HAP-1 (cell line): ENCODE results near the gene KIFC3.
"Not testable (repeated sequence)": the region's sequence is repeated elsewhere in the genome, so short reads cannot be mapped to it uniquely, and the experiment has no call there.

ENCODE experiments used
- DNase-seq, 2 experiments: peaks; one replicate each; pipeline ENCODE4 v3.0.0-alpha.2; 2016 to 2020; ENCODE audit warnings: low spot score in 2 of 2
- H3K27me3 ChIP-seq: fragments of 250-450 bp; sonication (Bioruptor Pico); 2 replicates; pipeline ENCODE4 v1.5.1; 2020; ENCODE audit warnings: low read depth, mild to moderate bottlenecking, moderate library complexity
- H3K36me3 ChIP-seq: fragments of 250-450 bp; sonication (Bioruptor Pico); replicated peaks from 2 replicates; pipeline ENCODE4 v1.5.1; 2020; ENCODE audit warnings: mild to moderate bottlenecking
- H3K4me1 ChIP-seq: fragments of 250-450 bp; sonication (Bioruptor Pico); 2 replicates; pipeline ENCODE4 v1.5.1; 2020; ENCODE audit warnings: mild to moderate bottlenecking
- H3K4me3 ChIP-seq: fragments of 250-450 bp; sonication (Bioruptor Pico); 2 replicates; pipeline ENCODE4 v1.5.1; 2020; ENCODE audit warnings: mild to moderate bottlenecking, moderate library complexity
- H3K9me3 ChIP-seq: fragments of 250-450 bp; sonication (Bioruptor Pico); 2 replicates; pipeline ENCODE4 v1.5.1; 2020; ENCODE audit warnings: mild to moderate bottlenecking, moderate library complexity
- in situ Hi-C: fragments of 300-500 bp; cut with MboI; formaldehyde crosslinking; loops from 3 replicates; pipeline ENCODE4 v1.14.3; 2020; ENCODE audit warnings: low sequenced_read_pairs, inconsistent platforms, mixed read lengths

KIFC3 gene

GRCh38 chr16:57726433-57726947 is 75.8 kb downstream of the KIFC3 start:
- H3K4me3 ChIP-seq: no peak overlapping the region
- in situ Hi-C loops: no loop called here
- no peak for DNase-seq
- no peaks in the 10 kb centered on the region for H3K9me3 ChIP-seq
- H3K4me1 ChIP-seq: no peaks in the 10 kb centered on the region
- no peaks in the 10 kb centered on the region for H3K27me3 ChIP-seq
- H3K36me3 ChIP-seq: no peaks in the 10 kb centered on the region

GRCh38 chr16:57725976-57726375 is 76.3 kb downstream of the KIFC3 start:
- Histone ChIP-seq H3K4me1 (no peaks in the 10 kb centered on the region), H3K4me3 (no peak overlapping the region), H3K9me3 (no peaks in the 10 kb centered on the region), H3K36me3 (no peaks in the 10 kb centered on the region), H3K27me3 (no peaks in the 10 kb centered on the region)
- in situ Hi-C loops: no loop called here
- DNase-seq: no peak

GRCh38 chr16:57725554-57725953 is 76.7 kb downstream of the KIFC3 start:
- DNase-seq: no peak
- Histone ChIP-seq H3K36me3 (no peaks in the 10 kb centered on the region), H3K4me3 (no peak overlapping the region), H3K9me3 (no peaks in the 10 kb centered on the region), H3K27me3 (no peaks in the 10 kb centered on the region), H3K4me1 (no peaks in the 10 kb centered on the region)
- in situ Hi-C loops: no loop called here

- in situ Hi-C loops: no loop called here
- Histone ChIP-seq H3K9me3 (no peaks in the 10 kb centered on the region), H3K4me3 (no peak overlapping the region), H3K4me1 (no peaks in the 10 kb centered on the region), H3K36me3 (no peaks in the 10 kb centered on the region), H3K27me3 (no peaks in the 10 kb centered on the region)
- DNase-seq: no peak
Measured at GRCh38 chr16:57725151-57725550, 77.1 kb downstream of the KIFC3 start.

- Histone ChIP-seq H3K36me3 (no peaks in the 10 kb centered on the region), H3K9me3 (no peaks in the 10 kb centered on the region), H3K4me3 (no peak overlapping the region), H3K27me3 (no peaks in the 10 kb centered on the region), H3K4me1 (no peaks in the 10 kb centered on the region)
- in situ Hi-C loops: no loop called here
- no peak for DNase-seq
Measured at GRCh38 chr16:57724531-57724930, 77.8 kb downstream of the KIFC3 start.

GRCh38 chr16:57723170-57723569 is 79.1 kb downstream of the KIFC3 start:
- Histone ChIP-seq H3K36me3 (no peaks in the 10 kb centered on the region), H3K9me3 (no peaks in the 10 kb centered on the region), H3K4me3 (no peak overlapping the region), H3K27me3 (no peaks in the 10 kb centered on the region), H3K4me1 (no peaks in the 10 kb centered on the region)
- DNase-seq: peak in 1 of 2 experiments; percentile 46
- in situ Hi-C loops: no loop called here

- no peak for DNase-seq
Measured at GRCh38 chr16:57722651-57723050, 79.6 kb downstream of the KIFC3 start.

GRCh38 chr16:57722210-57722499 is 80.1 kb downstream of the KIFC3 start:
- Histone ChIP-seq H3K4me3 (no peak overlapping the region), H3K27me3 (no peaks in the 10 kb centered on the region), H3K4me1 (no peaks in the 10 kb centered on the region), H3K36me3 (no peaks in the 10 kb centered on the region), H3K9me3 (no peaks in the 10 kb centered on the region)
- DNase-seq: no peak
- in situ Hi-C loops: no loop called here

More at GRCh38 chr16:57722651-57723050, 79.6 kb downstream of the KIFC3 start:
- in situ Hi-C loops: no loop called here
- Histone ChIP-seq H3K4me1 (no peaks in the 10 kb centered on the region), H3K9me3 (no peaks in the 10 kb centered on the region), H3K4me3 (no peak overlapping the region), H3K36me3 (no peaks in the 10 kb centered on the region), H3K27me3 (no peaks in the 10 kb centered on the region)

GRCh38 chr16:57721356-57722209 is 80.7 kb downstream of the KIFC3 start:
- Histone ChIP-seq H3K27me3 (no peaks in the 10 kb centered on the region), H3K36me3 (no peaks in the 10 kb centered on the region), H3K9me3 (no peaks in the 10 kb centered on the region), H3K4me1 (no peaks in the 10 kb centered on the region), H3K4me3 (no peak overlapping the region)
- in situ Hi-C loops: no loop called here
- DNase-seq: no peak

GRCh38 chr16:57720142-57720575 is 82.1 kb downstream of the KIFC3 start:
- in situ Hi-C loops: no loop called here
- peak in 1 of 2 experiments; percentile 61 for DNase-seq
- Histone ChIP-seq H3K27me3 (peaks cover 2% of the 10 kb centered on the region; the same call in 1 of the 2 replicates), H3K4me3 (no peak overlapping the region), H3K4me1 (no peaks in the 10 kb centered on the region), H3K36me3 (no peaks in the 10 kb centered on the region), H3K9me3 (no peaks in the 10 kb centered on the region)

GRCh38 chr16:57714047-57714446 is 88.2 kb downstream of the KIFC3 start:
- in situ Hi-C loops: no loop called here
- no peaks in the 10 kb centered on the region for H3K4me1 ChIP-seq

GRCh38 chr16:57713596-57713995 is 88.7 kb downstream of the KIFC3 start:
- Histone ChIP-seq H3K9me3 (no peaks in the 10 kb centered on the region), H3K4me1 (no peaks in the 10 kb centered on the region), H3K36me3 (no peaks in the 10 kb centered on the region), H3K27me3 (peaks cover 23% of the 10 kb centered on the region), H3K4me3 (no peak overlapping the region)
- in situ Hi-C loops: no loop called here
- DNase-seq: no peak

More at GRCh38 chr16:57714047-57714446, 88.2 kb downstream of the KIFC3 start:
- no peak for DNase-seq
- no peaks in the 10 kb centered on the region for H3K36me3 ChIP-seq
- peaks cover 23% of the 10 kb centered on the region for H3K27me3 ChIP-seq
- H3K4me3 ChIP-seq: no peak overlapping the region
- no peaks in the 10 kb centered on the region for H3K9me3 ChIP-seq

GRCh38 chr16:57712569-57712968 is 89.7 kb downstream of the KIFC3 start:
- DNase-seq, H3K9me3 ChIP-seq, H3K4me3 ChIP-seq, H3K36me3 ChIP-seq, in situ Hi-C loops, H3K4me1 ChIP-seq: not testable (repeated sequence)
- H3K27me3 ChIP-seq: peaks cover 23% of the 10 kb centered on the region

GRCh38 chr16:57711993-57712392 is 90.3 kb downstream of the KIFC3 start:
- Histone ChIP-seq H3K9me3 (no peaks in the 10 kb centered on the region), H3K4me1 (no peaks in the 10 kb centered on the region), H3K36me3 (no peaks in the 10 kb centered on the region), H3K27me3 (peaks cover 23% of the 10 kb centered on the region), H3K4me3 (no peak overlapping the region)
- DNase-seq: no peak
- in situ Hi-C loops: no loop called here
